K562 (cell line): Measurements from ENCODE around the gene SCIN. TPM values are rescaled to one million over a fixed set of nuclear protein-coding genes. Genes with fewer than 3 reads are reported as not detected.

Source experiments
- ADNP ChIP-seq: fragments of 200-800 bp; sonication (Bioruptor generic); IDR thresholded peaks from 2 replicates; pipeline ENCODE4 v1.6.1; 2016; ENCODE audit warnings: missing genetic modification characterization, missing compliant biosample characterization
- ARID2 ChIP-seq: fragments of 450-650 bp; IDR thresholded peaks from 2 replicates; pipeline ENCODE4 v1.6.1; 2017; ENCODE audit warnings: antibody characterized with exemption, mild to moderate bottlenecking
- BRD4 ChIP-seq: fragments of 200-600 bp; sonication (generic); IDR thresholded peaks from 2 replicates; pipeline ENCODE4 v1.6.1; 2017; ENCODE audit warnings: inconsistent platforms
- CEBPG ChIP-seq, 3 experiments: fragments of 200-800 bp in 1 of 3; sonication (Bioruptor generic) in 1 of 3; sonication (generic) in 1 of 3; formaldehyde crosslinking in 1 of 3; IDR thresholded peaks in 2 of 3; conservative IDR thresholded peaks in 1 of 3; 2 replicates each; pipeline versions ENCODE4 v1.6.1 to v1.8.0; 2016 to 2022; ENCODE audit warnings: missing compliant biosample characterization in 2 of 3, missing genetic modification characterization in 2 of 3, mild to moderate bottlenecking in 1 of 3, missing genetic modification reagents in 1 of 3
- DACH1 ChIP-seq: fragments of 450-650 bp; IDR thresholded peaks from 2 replicates; pipeline ENCODE4 v1.6.1; 2018; ENCODE audit not compliant: partially characterized antibody
- FIP1L1 ChIP-seq: fragments of 200-400 bp; formaldehyde crosslinking; IDR thresholded peaks from 2 replicates; pipeline ENCODE4 v1.6.1; 2018; ENCODE audit warnings: mild to moderate bottlenecking, low read depth, low read length; ENCODE audit not compliant: poor library complexity, severe bottlenecking
- FOXP1 ChIP-seq: sonication (generic); formaldehyde crosslinking; IDR thresholded peaks from 2 replicates; pipeline ENCODE4 v1.8.0; 2022; ENCODE audit warnings: mild to moderate bottlenecking, missing genetic modification reagents
- GABPB1 ChIP-seq: sonication (generic); formaldehyde crosslinking; IDR thresholded peaks from 2 replicates; pipeline ENCODE4 v1.8.0; 2022; ENCODE audit warnings: mild to moderate bottlenecking, missing genetic modification reagents
- GTF2F1 ChIP-seq: IDR thresholded peaks from 2 replicates; pipeline ENCODE4 v1.6.1; 2011; ENCODE audit warnings: low read depth, low read length, improper control_type of control experiment
- HNRNPLL ChIP-seq: fragments of 200-400 bp; formaldehyde crosslinking; IDR thresholded peaks from 2 replicates; pipeline ENCODE4 v1.6.1; 2017; ENCODE audit warnings: low read length, low read depth, mild to moderate bottlenecking; ENCODE audit not compliant: poor library complexity, severe bottlenecking
- ILF3 ChIP-seq: fragments of 450-650 bp; IDR thresholded peaks from 2 replicates; pipeline ENCODE4 v1.6.1; 2018; ENCODE audit warnings: antibody characterized with exemption, mild to moderate bottlenecking, moderate library complexity, borderline replicate concordance
- IRF2 ChIP-seq: sonication (generic); formaldehyde crosslinking; IDR thresholded peaks from 2 replicates; pipeline ENCODE4 v1.8.1; 2022; ENCODE audit warnings: mild to moderate bottlenecking, missing genetic modification reagents
- LCOR ChIP-seq: sonication (generic); formaldehyde crosslinking; IDR thresholded peaks from 2 replicates; pipeline ENCODE4 v1.8.0; 2022; ENCODE audit warnings: mild to moderate bottlenecking, missing genetic modification reagents
- MTA3 ChIP-seq: fragments of 450-650 bp; formaldehyde crosslinking; IDR thresholded peaks from 2 replicates; pipeline ENCODE4 v1.6.1; 2017; ENCODE audit warnings: mild to moderate bottlenecking, borderline replicate concordance
- POLR2G ChIP-seq: fragments of 200-400 bp; formaldehyde crosslinking; IDR thresholded peaks from 2 replicates; pipeline ENCODE4 v1.6.1; 2017; ENCODE audit warnings: low read depth, mild to moderate bottlenecking, antibody characterized with exemption, low read length, moderate library complexity
- SMARCE1 ChIP-seq: fragments of 450-650 bp; IDR thresholded peaks from 2 replicates; pipeline ENCODE4 v1.7.1; 2016; ENCODE audit warnings: mild to moderate bottlenecking
- SRSF7 ChIP-seq: fragments of 200-400 bp; formaldehyde crosslinking; optimal IDR thresholded peaks from 2 replicates; pipeline ENCODE3; 2017; ENCODE audit warnings: mild to moderate bottlenecking, low read depth, low read length
- TAL1 ChIP-seq: fragments of 450-650 bp; IDR thresholded peaks from 2 replicates; pipeline ENCODE4 v1.6.1; 2016; ENCODE audit warnings: mild to moderate bottlenecking
- ZNF764 ChIP-seq: fragments of 250-450 bp; sonication (Bioruptor Pico); IDR thresholded peaks from 2 replicates; pipeline ENCODE4 v1.4.0; 2020; ENCODE audit warnings: low read depth, mild to moderate bottlenecking, moderate library complexity
- polyA plus RNA-seq, 8 experiments: library from polyadenylated mRNA; depleted of rRNA in 4 of 8; stranded (reverse) in 5 of 8; unstranded in 3 of 8; fragments of >200 nt; fragmentation: Nextera tagmentation in 2 of 8; fragmentation: Illumina TruSeq in 1 of 8; extraction: Ambion mirVana in 2 of 8; extraction: Trizol in 1 of 8; gene quantifications; 2 replicates each; pipeline versions ENCODE4 v1.2.1 to v1.2.3, GENCODE V29; 2011 to 2014; ENCODE audit warnings: inconsistent platforms in 1 of 8, missing spikeins in 1 of 8
- total RNA-seq, 7 experiments: library from RNA; depleted of rRNA in 6 of 7; stranded (reverse); fragments of >200 nt in 6 of 7; fragmentation: Illumina TruSeq in 2 of 7; extraction: Trizol in 2 of 7; gene quantifications; 2 replicates each; pipeline versions ENCODE4 v1.2.1 to v1.2.3, GENCODE V29; 2011 to 2021; ENCODE audit warnings: low replicate concordance in 1 of 7
- TF ChIP-seq, protein P1 (sequence below): fragments of 250-450 bp; sonication (Bioruptor Pico); IDR thresholded peaks from 2 replicates; pipeline ENCODE4 v1.5.1; 2021; ENCODE audit warnings: mild to moderate bottlenecking
- TF ChIP-seq, protein P2 (sequence below): IDR thresholded peaks from 3 replicates; pipeline ENCODE4 v1.6.1; 2011; ENCODE audit warnings: borderline replicate concordance, mild to moderate bottlenecking; ENCODE audit not compliant: insufficient read length, insufficient read depth
- TF ChIP-seq, protein P3 (sequence below), 2 experiments: fragments of 150-350 bp in 1 of 2; IDR thresholded peaks; 2 replicates each; pipeline ENCODE4 v1.6.1; 2012 to 2016; ENCODE audit warnings: low read depth in 2 of 2, low read length in 2 of 2, mild to moderate bottlenecking in 1 of 2, moderate library complexity in 1 of 2

SCIN gene
- total and polyA plus RNA-seq, 9 of the 15 experiments (the other 6 are each of a cell fraction or from before 2014, with no cell fraction given), result 0.67 to 18.2 (median 10.6) TPM

DNA sequence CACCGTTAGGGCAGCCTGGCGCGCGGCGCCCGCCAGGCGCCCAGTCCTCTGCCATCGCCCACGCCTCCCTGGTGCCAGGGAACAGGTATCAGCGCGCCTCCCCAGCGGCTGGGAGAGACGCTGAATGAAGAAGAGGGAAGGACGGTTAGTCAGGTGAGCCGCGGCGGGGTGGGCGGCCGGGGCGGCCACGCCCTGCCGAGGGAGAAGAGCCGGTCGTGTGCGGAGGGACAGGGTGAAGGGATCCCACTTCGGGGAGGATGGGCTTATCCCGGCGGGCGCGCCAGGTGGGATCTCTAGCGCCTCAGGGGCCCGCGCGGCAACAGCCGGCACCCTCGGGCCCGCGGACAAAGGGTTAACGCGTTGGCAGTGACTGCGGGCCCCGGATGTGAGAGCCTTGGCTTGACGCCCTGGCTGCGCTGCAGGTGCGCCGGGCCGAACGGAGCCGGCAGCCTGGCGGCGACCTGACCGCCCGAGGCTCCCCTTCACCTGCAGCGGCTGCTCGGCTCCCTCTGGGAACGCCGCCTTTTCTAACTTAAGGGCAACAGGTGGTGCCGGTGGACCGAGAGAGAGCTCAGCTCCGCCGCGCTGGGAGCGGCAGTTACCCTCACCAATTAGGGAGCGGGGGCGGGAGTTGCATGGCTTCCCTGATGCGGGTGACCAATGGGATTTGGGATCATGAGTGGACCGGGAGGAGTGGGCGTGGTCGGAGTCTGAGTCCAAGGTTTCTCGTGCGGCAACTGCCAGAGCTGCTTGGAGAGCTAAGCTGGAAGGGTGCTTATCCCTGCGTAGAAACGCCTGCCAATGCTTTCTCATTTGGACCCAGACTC, 116.6 kb downstream of the SCIN start, which contains the start of gene ARL4A (continued):
- TF ChIP-seq DACH1, result peak; percentile 48
- TF ChIP-seq FOXP1, result peak; percentile 72; the same call in 1 of the 2 replicates
- peak; percentile 66 for TF ChIP-seq HNRNPLL
- TF ChIP-seq SRSF7, result no peak
- TF ChIP-seq ILF3, result no peak
- TF ChIP-seq, protein P1, sequence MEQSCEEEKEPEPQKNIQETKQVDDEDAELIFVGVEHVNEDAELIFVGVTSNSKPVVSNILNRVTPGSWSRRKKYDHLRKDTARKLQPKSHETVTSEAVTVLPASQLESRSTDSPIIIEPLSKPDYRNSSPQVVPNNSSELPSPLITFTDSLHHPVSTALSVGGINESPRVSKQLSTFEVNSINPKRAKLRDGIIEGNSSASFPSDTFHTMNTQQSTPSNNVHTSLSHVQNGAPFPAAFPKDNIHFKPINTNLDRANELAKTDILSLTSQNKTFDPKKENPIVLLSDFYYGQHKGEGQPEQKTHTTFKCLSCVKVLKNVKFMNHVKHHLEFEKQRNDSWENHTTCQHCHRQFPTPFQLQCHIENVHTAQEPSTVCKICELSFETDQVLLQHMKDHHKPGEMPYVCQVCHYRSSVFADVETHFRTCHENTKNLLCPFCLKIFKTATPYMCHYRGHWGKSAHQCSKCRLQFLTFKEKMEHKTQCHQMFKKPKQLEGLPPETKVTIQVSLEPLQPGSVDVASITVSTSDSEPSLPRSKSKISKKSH (CRISPR knock-in tag), result no peak
- no peak for TF ChIP-seq BRD4
- no peak for TF ChIP-seq IRF2 (CRISPR knock-in tag)
- no peak; the same call in 1 of the 2 replicates for TF ChIP-seq ADNP
- TF ChIP-seq LCOR (CRISPR knock-in tag), result no peak; the same call in none of the 2 replicates
- TF ChIP-seq, protein P2, sequence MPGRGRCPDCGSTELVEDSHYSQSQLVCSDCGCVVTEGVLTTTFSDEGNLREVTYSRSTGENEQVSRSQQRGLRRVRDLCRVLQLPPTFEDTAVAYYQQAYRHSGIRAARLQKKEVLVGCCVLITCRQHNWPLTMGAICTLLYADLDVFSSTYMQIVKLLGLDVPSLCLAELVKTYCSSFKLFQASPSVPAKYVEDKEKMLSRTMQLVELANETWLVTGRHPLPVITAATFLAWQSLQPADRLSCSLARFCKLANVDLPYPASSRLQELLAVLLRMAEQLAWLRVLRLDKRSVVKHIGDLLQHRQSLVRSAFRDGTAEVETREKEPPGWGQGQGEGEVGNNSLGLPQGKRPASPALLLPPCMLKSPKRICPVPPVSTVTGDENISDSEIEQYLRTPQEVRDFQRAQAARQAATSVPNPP, result no peak
- peak; percentile 46; the same call in 1 of the 2 replicates for TF ChIP-seq CEBPG (CRISPR knock-in tag; IDR thresholded peaks at IDR 0.05)
- no peak for TF ChIP-seq CEBPG (tag; conservative IDR thresholded peaks at IDR 0.05 in 1 of 2, IDR thresholded peaks at IDR 0.05 in 1 of 2)
- no peak for TF ChIP-seq ZNF764 (CRISPR knock-in tag)
- TF ChIP-seq, protein P3, sequence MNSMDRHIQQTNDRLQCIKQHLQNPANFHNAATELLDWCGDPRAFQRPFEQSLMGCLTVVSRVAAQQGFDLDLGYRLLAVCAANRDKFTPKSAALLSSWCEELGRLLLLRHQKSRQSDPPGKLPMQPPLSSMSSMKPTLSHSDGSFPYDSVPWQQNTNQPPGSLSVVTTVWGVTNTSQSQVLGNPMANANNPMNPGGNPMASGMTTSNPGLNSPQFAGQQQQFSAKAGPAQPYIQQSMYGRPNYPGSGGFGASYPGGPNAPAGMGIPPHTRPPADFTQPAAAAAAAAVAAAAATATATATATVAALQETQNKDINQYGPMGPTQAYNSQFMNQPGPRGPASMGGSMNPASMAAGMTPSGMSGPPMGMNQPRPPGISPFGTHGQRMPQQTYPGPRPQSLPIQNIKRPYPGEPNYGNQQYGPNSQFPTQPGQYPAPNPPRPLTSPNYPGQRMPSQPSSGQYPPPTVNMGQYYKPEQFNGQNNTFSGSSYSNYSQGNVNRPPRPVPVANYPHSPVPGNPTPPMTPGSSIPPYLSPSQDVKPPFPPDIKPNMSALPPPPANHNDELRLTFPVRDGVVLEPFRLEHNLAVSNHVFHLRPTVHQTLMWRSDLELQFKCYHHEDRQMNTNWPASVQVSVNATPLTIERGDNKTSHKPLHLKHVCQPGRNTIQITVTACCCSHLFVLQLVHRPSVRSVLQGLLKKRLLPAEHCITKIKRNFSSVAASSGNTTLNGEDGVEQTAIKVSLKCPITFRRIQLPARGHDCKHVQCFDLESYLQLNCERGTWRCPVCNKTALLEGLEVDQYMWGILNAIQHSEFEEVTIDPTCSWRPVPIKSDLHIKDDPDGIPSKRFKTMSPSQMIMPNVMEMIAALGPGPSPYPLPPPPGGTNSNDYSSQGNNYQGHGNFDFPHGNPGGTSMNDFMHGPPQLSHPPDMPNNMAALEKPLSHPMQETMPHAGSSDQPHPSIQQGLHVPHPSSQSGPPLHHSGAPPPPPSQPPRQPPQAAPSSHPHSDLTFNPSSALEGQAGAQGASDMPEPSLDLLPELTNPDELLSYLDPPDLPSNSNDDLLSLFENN (IDR thresholded peaks at IDR 0.05; ENCODE audit: low read depth in 2 of 2, low read length in 2 of 2), result peak in 1 of 2 experiments; percentile 58; a peak in 2 of 4 replicates
- TF ChIP-seq TAL1, result no peak
- no peak for TF ChIP-seq SMARCE1
- peak; percentile 82 for TF ChIP-seq POLR2G
- TF ChIP-seq MTA3, result peak; percentile 98
- TF ChIP-seq ARID2, result no peak
- peak; percentile 94; the same call in 1 of the 2 replicates for TF ChIP-seq GTF2F1
- 0 out of 2 replicates have a peak, but pooled peaks have one; percentile 5 for TF ChIP-seq GABPB1
- TF ChIP-seq FIP1L1, result peak; percentile 89
